NCI-H146 treated with DMSO at 0.1 percent for 48 hours (cell line): ENCODE measurements around the gene DDX54.
A peak's percentile ranks its signal among the peaks of the same experiment; 100 is the strongest.

Experiments
- DNase-seq: peaks from one replicate; lab custom pipeline; 2025; ENCODE audit not compliant: unreplicated experiment; lab: John Stamatoyannopoulos, UW

The DDX54 gene

DNA sequence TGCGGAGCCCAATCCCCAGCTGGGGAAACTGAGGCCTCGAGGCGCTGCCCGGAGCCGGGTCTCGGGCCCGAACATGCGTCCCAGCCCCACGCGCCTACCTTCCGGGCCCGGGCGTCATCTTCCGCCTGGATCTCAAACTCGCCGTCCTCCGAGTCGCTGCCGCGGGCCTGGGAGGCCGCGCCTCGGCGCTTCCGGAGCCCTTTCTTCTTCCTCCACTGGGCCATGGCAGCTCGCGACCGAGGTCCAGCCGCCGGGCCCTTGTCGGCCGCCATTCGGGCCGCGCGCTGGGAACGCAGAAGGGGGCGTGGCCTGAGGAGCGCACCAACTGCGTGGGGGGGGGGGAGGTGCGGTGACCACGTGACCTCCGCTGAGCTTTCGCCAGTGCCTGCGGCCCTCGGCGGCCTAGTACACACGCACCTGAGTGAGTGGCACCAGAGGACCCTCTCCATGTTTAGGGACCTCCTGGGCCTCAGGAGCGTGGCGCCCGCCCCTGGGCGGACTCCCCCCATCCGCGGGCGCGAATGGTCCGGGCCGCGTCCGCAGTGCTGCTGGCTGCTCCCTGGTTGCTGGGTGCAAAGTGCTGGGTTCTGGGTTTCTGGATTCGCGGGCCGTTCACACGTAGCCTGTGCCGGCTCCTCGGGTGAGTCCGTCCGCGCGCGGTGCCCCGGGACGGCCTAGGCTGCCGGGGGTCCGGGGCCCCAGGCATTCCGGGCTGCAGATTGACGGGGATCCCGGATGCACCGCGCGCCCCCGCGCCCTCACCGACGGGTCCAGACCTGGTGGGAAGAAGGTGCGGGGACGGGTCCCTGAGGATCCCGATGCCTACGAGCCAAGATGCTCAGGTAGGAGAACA is at the start of gene DDX54, which contains the start of gene RITA1:
TSS of gene DDX54 (minus strand) at position 299 of the 853 bp plus-strand sequence. CDS start at position 272, 27 bp downstream.
TSS of gene RITA1 (plus strand) at position 542 of the 853 bp plus-strand sequence. CDS start 1,026 bp downstream, outside the sequence.
- DNase-seq, result peak; percentile 55

DNA sequence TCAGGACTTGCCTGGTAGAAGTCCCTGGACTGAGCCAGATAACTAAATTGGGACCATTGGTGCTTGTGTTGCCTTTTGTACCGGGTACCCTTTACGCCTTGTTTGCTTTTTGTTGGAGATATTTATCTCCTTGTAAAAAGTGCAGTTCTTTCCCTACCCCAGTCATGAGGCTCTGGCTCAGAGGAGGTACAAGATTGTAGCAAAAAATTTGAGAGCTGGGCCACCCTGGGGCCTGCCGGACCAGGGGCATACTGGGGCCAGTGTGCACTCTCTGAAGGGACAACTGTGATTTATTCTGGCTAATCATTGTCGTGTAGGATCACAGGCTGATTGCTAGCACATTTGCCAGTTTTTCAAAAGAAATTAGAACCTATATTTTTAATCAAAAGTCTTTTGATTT is 49.2 kb upstream of the DDX54 start:
- DNase-seq, result no peak

DNA sequence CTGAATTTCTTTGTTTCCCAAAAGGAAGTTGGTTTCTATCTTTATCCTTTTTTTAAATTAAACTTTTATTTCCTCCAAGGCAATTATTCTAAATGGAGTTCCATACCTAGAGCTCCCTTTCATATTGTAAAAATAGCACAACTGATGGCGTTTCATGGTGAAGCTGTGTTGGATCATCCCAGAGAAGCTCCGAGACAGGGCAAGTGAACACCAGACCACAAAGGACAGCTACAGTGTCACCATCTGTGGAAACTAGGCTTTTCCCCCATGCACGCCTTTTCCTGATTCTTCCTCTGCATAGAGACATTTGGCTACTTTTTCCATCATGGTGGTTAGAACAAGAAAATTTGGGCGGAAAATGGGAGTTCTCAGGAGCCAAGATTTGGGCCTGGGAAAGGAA is 48.7 kb upstream of the DDX54 start:
- no peak for DNase-seq

DNA sequence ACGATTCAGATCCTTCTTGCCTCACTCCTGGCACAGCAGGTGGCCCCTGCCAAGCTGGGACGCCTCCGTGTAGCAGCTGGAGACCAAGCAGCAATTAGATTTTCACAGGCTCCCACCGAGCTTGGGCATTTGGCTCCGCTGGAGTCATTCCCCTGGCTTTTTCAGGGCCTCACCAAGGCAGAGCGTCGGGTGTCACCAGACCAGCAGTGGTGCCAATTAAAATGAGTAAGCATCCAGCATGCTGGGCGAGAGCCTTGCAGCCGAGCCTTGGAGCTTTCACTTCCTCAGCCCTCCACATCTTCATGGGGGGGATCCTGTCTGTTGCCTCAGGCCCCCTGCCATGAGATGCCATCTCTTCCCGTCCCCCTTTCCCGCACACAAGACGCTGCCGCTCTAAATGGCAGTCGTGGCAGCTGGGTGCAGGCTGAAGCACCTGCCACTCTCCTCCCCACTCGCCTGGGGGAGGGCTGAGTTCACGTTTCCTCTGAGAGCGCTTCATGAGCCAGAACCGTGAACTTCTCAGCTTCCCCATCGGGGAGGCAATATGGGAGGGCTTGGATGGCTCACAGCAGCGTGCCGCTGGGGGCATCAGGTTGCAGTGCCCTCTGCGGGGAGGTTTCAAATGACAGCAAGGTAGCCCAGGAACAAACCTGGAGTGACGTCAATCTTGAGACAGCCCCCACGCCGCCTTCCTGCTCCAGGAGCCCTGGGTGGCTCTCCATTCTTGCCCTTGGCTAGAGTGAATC is 47.7 kb upstream of the DDX54 start:
- DNase-seq, result peak; percentile 66

DNA sequence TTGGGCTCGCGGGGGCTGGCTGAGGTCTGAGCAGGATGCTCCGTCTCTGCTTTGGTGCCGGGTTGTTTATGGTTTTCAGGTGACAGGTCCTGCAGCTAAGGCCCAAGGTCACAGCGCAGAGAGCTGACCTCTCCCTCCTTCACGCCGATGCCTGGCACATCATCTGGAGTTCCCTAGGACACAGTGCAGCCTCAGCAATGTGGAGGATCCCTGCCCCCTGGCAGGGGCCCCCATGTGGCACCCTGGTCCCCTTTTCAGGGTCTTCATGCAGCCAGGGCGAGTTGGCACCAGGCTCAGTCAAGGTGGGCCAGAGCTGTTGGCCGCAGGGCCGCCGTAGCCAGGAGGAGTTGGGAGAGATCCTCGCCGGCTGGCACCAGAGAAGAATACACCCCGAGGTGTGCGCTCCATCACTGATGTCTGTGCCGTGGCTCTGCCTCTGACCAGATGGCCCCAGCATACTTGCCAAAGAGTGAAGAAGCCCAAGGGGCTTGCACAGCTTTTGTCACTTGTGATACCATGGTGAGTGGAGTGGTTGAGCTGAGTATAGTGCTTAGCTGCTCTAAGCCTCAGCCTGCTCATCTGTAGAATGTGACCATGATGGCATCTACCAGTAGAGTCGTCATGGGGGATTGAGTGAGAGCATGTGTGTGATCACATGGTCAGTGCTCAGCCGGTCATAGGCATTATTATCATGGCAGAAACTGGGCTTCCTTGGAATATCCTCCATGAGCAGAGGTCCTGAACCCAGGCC is 47.0 kb upstream of the DDX54 start:
- DNase-seq, result no peak

DNA sequence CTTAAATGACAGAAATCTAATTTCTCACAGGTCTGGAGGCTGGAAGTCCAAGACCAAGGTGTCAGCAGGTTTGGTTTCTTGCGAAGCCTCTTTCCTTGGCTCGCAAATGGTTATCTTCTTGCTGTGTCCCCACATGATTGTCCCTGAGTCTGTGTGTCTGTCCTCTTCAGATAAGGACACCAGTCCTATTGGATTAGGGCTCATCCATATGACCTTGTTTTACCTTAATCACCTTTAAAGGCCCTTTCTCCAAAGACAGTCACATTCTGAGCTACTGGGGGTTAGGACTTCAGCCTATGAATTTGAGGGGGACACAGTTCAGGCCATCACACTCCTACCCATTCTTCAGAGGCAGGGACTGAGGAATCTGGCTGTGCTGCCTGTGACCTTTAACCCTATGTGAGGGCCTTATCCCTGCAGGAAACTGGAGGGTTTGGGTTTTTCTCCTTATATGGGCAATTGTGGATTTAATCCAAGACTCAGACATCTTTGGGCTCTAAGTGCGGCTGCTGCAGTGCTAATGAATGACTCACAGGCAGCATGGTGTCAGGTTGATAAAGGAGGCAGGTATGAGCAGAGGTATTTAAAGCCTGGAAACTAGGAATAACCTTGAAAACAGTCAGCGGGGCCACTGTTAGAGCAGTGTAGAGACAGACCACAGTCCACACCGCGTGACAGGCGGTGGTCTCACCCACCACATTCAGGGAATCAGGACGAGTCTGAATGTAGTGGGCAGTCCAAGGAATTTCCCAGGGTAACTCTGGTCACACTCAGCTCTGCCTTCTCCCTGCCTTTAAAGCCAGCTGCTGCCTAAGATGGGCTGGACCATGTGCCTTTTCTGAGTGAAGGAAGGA is 46.2 kb upstream of the DDX54 start:
- DNase-seq, result no peak

DNA sequence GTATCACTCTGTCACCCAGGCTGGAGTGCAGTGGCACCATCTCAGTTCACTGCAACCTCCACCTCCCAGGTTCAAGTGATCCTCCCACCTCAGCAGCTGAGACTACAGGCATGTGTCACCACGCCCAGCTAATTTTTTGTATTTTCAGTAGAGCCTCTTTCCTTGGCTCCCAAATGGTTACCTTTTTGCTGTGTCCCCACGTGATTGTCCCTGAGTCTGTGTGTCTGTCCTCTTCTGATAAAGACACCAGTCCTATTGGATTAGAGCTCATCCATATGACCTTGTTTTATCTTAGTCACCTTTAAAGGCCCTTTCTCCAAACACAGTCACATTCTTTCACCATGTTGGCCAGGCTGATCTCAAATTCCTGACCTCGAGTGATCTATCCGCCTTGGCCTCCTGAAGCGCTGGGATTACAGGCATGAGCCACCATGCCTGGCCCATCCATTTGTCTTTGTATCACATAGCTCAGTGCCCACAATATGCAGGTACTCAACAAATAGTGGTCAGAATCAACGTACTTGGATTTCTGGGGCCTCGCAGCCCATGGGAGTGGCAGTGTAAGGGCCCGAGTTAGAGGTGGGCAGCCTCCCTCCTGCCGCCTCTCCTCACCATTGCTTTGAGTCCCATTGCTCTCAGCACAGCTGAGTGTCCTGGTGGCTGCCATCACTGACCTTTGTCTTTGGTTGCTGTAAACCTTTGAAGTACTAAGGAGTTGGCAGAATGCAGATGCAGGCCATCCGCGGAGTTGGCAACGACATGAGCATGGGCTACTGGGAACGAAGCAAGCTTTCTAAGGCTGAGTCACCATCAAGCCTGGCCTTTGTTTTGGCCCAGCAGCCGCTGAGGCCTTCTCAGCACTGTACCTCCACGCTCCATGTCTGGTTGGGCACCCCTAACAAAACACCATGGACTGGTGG is 45.3 kb upstream of the DDX54 start:
- DNase-seq, result no peak

- DNase-seq, result no peak
Measured at GRCh38 chr12:113228394-113229028, 43.2 kb upstream of the DDX54 start.

DNA sequence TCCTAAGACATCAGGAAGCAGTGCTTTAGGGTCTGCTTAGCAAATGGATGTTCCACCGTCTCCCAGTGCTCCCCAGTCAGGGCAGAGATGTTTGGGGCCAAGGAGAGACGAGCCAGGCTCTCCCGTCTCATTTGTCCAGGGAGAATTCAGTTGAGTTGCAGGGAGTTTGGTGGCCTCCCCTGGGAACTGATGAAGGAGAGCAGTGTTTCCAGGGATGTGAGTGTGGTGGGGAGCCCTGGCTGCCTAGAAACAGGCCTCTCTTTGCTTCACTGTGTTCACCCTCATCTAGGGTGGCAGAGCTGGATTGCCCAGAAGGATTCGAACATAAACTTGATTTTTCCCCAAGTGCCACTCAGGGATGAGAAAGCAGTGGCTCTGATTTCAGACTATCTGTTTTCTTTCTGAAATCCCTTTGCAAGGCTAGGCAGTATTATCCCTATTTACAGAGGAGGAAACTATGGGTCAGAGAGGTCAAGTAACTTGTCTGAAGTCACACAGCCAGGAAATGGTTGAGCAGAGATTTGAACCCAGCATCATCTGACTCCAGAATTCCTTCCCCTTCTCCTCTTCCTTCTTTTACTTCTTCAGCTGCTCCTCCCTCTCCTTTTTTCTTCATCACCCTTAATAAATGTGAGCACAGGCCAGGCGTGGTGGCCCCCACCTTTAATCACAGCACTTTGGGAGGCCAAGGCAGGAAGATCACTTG is 42.6 kb upstream of the DDX54 start:
- DNase-seq, result no peak

DNA sequence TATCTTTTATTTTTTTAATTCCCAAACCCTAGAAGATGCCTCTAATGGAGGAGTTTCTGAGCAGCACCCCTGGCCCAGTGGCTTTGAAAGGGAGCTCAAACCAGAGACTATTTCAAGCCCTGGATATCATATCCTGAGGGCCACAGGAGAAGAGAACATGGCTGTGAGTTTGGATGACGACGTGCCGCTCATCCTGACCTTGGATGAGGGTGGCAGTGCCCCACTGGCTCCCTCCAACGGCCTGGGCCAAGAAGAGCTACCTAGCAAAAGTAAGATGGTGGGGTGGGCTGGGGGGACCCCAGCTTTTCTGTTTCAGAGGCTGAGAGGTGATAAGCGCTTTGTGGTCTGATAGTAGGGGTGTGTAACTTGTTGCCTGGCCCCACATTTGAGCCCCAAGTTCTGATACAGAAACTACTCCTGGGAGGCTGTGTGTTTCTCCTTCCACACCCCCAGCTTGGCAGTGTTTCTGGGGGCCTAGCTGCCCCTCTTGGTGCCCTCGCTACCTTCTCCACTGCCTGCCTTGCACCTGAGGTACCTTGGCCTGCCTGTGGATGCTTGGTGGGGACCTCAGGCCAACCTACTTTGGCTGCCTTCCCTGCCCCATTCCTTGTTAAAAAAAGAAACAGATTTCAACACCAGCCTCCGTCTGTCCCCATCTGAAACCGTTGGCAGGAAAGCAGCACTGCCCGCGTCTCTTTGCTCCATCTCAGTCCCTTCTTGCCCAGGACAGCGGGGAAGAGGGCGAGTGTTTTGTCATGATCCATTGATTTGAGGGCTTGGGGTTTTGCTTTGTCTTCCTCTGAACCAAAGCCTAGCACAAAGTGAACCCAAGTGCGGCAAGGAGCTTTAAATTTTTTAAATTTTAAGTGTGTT is 41.7 kb upstream of the DDX54 start:
- no peak for DNase-seq

DNA sequence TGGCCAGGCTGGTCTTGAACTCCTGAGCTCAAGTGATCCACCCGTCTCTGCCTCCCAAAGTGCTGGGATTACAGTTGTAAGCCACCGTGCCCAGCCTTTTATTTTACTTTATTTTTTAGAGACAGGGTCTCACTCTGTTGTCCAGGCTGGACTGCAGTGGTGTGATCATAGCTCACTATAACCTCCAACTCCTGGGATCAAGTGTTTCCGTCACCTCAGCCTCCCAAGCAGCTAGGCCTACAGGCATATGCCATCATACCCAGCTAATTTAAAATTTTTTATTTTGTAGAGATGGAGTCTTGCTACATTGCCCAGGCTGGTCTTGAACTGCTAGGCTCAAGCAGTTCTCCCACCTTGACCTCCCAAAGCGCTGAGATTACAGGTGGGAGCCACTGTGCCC is 39.7 kb upstream of the DDX54 start:
- no peak for DNase-seq

GRCh38 chr12:113222730-113223531 is 37.7 kb upstream of the DDX54 start:
- DNase-seq, result peak; percentile 32

DNA sequence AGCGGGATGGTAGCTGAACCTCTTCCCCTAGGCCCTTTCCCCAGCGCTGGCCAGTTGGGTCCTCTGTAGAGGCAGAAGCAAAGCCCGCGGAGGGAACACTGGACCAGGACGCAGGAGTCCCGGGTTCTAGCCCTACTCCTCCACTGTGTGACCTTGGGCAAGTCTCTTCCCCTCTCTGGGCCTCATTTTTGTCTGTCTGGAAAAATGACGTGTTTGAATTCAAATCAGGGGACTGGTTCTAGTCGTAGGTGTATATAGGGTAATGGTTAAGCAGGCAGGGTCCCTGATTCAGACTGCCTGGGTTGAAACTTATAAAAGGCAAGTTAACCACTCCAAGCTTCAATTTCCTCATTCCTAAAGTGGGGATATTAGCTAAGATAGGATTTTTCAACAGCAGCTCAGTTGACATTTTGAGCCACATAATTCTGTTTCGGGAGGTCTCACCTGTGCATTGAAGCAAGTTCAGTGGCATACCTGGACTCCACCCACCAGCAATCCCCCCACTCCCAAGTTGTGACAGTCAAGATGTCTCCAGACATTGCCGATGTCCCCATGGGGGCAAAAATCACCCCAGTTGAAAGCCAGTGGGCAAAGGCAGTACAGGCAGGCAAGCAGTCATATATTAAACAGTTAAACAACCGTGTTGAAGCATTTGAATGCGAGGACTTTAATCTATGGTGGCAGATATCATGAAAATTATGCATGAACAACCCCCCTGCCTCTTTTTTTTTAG is 36.9 kb upstream of the DDX54 start:
- no peak for DNase-seq

GRCh38 chr12:113221181-113221996 is 36.1 kb upstream of the DDX54 start, which contains the start of gene TPCN1:
Gene TPCN1, plus strand, starts transcription at chr12:113221464. Its CDS starts 5,389 bp downstream, at chr12:113226853.
- DNase-seq, result peak; percentile 99
